GM23248 (cell line): ENCODE results near the gene TPK1.

Experiments
- EZH2 ChIP-seq: fragments of 200-600 bp; sonication (generic); IDR thresholded peaks from 2 replicates; pipeline ENCODE4 v1.6.1; 2018; ENCODE audit warnings: antibody characterized with exemption, mild to moderate bottlenecking; ENCODE audit not compliant: insufficient read depth, poor library complexity, severe bottlenecking
- EZH2phosphoT487 ChIP-seq: fragments of 200-600 bp; sonication (generic); IDR thresholded peaks from 2 replicates; pipeline ENCODE4 v1.6.1; 2018; ENCODE audit warnings: antibody characterized with exemption, moderate library complexity, mild to moderate bottlenecking, low read depth; ENCODE audit not compliant: insufficient read depth

- TF ChIP-seq EZH2, result no peak
- no peak for TF ChIP-seq EZH2phosphoT487
These were observed 165.6 kb downstream of the TPK1 start for GRCh38 chr7:144670218-144670617.
